Retinal pigment epithelial cell (primary cell): ENCODE data around the gene CRYBB1.

ENCODE experiments used
- DNase-seq: peaks from one replicate; pipeline ENCODE4 v3.0.0-alpha.2; 2010; ENCODE audit warnings: low read depth
- H3K4me3 ChIP-seq: 2 replicates; pipeline ENCODE4 v1.5.1; 2011; ENCODE audit warnings: mild to moderate bottlenecking, low read length, control low read depth, moderate library complexity
- TF ChIP-seq, protein P1 (sequence below): conservative IDR thresholded peaks from 2 replicates; pipeline ENCODE4 v1.5.1; 2011; ENCODE audit warnings: low read depth, low read length, control low read depth, inconsistent platforms

CRYBB1 gene

DNA sequence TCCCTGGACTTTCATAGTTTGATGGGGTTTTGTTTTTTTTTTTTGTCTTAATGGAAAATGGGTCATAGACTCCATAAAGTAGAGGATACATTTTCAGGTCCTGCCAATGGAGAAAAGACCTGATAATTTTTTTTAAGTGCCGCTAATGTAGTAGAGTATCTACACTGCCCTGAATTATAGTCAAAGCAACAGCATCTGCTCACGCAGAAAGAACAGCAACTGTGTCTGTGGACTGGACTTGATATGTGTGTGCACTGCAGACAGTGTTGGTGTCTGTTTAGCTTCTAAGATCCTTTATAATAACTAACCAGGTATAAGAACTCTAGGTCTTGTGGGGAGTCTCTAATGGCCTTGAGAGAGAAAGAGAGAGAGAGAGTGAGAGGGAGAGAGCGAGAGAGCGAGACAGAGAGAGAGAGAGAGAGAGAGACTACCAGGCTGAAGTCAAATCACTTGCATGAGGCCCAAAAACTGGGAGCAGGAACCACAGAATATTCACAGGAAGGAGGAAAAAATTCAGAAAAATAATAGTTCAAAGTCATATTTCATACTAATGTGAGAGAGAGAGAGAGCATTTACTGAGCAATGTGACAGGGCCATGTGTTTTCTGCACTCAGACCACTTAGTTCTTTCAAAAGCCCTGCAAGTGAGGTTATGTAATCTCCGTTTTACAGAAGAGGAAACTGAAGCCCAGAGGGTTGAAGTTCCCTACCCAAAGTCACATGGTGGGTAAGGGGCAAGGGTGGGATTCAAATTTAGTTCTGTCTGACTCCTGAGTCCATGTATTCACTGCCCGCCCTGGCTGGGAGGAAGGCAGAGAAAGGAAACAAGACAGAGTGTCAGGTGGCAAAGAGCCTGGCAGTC is 30.9 kb upstream of the CRYBB1 start:
- TF ChIP-seq, protein P1, sequence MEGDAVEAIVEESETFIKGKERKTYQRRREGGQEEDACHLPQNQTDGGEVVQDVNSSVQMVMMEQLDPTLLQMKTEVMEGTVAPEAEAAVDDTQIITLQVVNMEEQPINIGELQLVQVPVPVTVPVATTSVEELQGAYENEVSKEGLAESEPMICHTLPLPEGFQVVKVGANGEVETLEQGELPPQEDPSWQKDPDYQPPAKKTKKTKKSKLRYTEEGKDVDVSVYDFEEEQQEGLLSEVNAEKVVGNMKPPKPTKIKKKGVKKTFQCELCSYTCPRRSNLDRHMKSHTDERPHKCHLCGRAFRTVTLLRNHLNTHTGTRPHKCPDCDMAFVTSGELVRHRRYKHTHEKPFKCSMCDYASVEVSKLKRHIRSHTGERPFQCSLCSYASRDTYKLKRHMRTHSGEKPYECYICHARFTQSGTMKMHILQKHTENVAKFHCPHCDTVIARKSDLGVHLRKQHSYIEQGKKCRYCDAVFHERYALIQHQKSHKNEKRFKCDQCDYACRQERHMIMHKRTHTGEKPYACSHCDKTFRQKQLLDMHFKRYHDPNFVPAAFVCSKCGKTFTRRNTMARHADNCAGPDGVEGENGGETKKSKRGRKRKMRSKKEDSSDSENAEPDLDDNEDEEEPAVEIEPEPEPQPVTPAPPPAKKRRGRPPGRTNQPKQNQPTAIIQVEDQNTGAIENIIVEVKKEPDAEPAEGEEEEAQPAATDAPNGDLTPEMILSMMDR: no peak
- no peak for DNase-seq
- no peak overlapping the region for H3K4me3 ChIP-seq

DNA sequence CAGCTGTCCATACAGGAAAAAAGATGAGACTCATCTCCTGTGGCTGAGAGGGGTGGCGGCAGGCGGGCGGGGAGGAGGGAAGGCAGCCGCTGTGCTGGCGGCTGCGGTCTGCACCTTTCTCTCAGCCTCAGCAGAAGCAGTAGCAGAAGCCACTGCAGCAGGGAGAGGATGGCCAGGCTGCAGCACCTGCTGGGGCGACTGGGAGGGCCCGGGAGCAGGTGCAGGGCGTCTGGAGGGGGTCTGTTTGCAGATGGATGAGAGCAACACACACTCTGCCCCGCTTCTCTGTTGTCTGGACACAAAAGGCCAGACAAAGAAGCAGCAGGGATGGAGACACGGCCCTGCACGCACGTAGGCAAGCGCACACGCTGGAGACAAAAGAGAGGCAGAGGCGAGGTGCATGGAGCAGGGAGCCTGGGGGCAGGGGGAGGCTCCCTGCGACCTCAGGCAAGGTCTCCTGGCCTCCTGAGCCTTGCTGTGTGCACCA is 30.2 kb upstream of the CRYBB1 start:
- TF ChIP-seq, protein P1: no peak
- DNase-seq: no peak
- no peak overlapping the region for H3K4me3 ChIP-seq

- DNase-seq: no peak
- TF ChIP-seq, protein P1: no peak
- H3K4me3 ChIP-seq: no peak overlapping the region
These were observed 28.3 kb upstream of the CRYBB1 start for GRCh38 chr22:26646158-26646557.

- no peak overlapping the region for H3K4me3 ChIP-seq
- DNase-seq: no peak
- TF ChIP-seq, protein P1: no peak
These were observed 25.7 kb upstream of the CRYBB1 start for GRCh38 chr22:26643418-26644100.

- no peak overlapping the region for H3K4me3 ChIP-seq
- DNase-seq: no peak
- TF ChIP-seq, protein P1: peak; percentile 5
These were observed 24.9 kb upstream of the CRYBB1 start for GRCh38 chr22:26642465-26643417.

DNA sequence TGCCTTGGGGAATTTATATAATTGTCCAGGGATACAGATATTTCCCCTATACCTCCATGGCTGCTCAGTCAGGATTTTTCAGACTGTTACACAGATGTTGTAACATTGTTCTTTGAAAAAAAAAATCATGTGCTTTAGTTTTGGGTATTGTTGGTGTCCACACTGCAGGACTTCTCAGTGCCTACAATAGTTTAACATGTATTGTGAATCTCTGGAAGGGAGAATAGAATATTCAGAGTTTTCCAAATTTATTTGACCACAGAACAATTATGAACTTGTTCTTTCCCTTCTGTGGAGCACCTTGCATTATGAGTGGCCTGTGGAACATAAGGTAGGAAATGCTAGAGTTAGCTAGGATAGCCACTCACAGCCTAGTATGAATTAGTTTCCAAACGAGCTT is 18.5 kb upstream of the CRYBB1 start:
- no peak overlapping the region for H3K4me3 ChIP-seq
- TF ChIP-seq, protein P1: no peak
- no peak for DNase-seq
